Measurements from ENCODE around the gene PAGE1.

- TF ChIP-seq, protein P1, sequence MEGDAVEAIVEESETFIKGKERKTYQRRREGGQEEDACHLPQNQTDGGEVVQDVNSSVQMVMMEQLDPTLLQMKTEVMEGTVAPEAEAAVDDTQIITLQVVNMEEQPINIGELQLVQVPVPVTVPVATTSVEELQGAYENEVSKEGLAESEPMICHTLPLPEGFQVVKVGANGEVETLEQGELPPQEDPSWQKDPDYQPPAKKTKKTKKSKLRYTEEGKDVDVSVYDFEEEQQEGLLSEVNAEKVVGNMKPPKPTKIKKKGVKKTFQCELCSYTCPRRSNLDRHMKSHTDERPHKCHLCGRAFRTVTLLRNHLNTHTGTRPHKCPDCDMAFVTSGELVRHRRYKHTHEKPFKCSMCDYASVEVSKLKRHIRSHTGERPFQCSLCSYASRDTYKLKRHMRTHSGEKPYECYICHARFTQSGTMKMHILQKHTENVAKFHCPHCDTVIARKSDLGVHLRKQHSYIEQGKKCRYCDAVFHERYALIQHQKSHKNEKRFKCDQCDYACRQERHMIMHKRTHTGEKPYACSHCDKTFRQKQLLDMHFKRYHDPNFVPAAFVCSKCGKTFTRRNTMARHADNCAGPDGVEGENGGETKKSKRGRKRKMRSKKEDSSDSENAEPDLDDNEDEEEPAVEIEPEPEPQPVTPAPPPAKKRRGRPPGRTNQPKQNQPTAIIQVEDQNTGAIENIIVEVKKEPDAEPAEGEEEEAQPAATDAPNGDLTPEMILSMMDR (conservative IDR thresholded peaks at IDR 0.05) = no peak
- TF ChIP-seq ZFX (IDR thresholded peaks at IDR 0.05) = no peak
Observed at GRCh38 chrX:49710744-49711319, 15.0 kb upstream of the PAGE1 start.

Measured in C4-2B (cell line).